ENCODE data around the gene SMIM12.

The SMIM12 gene, protein sequence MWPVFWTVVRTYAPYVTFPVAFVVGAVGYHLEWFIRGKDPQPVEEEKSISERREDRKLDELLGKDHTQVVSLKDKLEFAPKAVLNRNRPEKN

DNA sequence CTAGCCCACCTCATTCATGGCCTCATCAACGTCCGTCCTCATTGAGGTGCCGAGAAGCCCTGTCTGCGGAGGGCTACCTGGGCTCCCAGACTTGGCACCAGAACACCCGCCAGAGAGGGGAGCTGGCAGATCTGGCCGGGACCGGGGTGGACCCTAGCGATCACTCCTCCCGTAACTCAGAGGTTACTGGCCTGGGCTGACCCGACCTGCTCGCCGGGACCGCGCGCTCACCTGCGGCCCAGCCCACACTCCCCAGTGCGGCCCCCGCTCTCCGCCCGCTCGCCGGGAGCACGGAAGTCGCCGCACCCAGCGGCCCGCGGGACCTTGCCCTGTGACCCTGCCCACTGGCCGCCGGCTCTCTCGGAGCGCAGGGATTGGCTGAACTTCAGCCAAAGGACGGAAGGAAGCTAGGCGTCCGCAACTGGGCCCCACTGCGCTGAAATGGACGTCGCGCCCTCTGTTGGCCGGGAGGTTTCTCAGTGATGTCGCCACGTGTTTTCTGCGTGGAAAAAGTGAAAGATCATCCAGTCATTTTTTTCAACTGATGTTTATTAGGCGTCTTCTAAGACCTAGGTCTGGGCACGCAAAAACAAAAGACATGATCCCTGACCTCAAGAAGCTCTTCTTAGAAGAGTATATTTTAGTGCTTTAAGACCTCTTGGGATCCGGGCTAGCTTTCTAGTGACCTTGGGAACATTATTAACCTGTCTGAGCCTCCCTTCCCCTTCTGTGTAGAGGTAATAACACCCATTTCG, at the start of gene SMIM12:
TSS of gene SMIM12 (minus strand) at position 304 of the 755 bp plus-strand sequence. CDS start 3,772 bp downstream, outside the sequence.
- TF ChIP-seq, protein P1, sequence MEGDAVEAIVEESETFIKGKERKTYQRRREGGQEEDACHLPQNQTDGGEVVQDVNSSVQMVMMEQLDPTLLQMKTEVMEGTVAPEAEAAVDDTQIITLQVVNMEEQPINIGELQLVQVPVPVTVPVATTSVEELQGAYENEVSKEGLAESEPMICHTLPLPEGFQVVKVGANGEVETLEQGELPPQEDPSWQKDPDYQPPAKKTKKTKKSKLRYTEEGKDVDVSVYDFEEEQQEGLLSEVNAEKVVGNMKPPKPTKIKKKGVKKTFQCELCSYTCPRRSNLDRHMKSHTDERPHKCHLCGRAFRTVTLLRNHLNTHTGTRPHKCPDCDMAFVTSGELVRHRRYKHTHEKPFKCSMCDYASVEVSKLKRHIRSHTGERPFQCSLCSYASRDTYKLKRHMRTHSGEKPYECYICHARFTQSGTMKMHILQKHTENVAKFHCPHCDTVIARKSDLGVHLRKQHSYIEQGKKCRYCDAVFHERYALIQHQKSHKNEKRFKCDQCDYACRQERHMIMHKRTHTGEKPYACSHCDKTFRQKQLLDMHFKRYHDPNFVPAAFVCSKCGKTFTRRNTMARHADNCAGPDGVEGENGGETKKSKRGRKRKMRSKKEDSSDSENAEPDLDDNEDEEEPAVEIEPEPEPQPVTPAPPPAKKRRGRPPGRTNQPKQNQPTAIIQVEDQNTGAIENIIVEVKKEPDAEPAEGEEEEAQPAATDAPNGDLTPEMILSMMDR (IDR thresholded peaks at IDR 0.05; ENCODE audit: low read depth, low read length, missing control alignments): peak; percentile 84
- H3K4me3 ChIP-seq (replicated peaks; ENCODE audit: low read depth, low read length): peak within 1 kb of the TSS; percentile 100
- DNase-seq (ENCODE audit: extremely low read depth, low read depth): peak; percentile 80

DNA sequence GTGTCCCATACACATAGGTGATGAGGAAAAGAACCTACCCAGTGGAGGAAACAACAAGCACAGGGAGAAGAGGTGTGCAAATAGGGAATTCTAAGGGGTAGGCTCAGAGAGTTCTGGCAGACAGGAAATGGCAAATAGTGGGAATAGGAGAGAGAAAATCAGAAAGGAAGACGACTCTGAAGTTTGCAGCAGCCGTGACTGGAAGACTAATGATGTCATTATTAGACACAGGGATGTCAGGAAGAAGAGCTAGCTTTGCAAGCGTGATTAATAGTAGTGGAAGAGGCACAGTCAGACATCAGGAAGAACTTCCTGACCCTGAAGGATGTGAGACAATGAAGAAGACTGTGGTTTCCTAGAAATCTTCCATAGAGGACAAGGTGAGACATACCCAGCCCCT, 48.8 kb upstream of the SMIM12 start:
- TF ChIP-seq, protein P1 (IDR thresholded peaks at IDR 0.05; ENCODE audit: low read depth, low read length, missing control alignments): no peak
- no peak overlapping the region for H3K4me3 ChIP-seq (replicated peaks; ENCODE audit: low read depth, low read length)
- DNase-seq (ENCODE audit: extremely low read depth, low read depth): no peak

DNA sequence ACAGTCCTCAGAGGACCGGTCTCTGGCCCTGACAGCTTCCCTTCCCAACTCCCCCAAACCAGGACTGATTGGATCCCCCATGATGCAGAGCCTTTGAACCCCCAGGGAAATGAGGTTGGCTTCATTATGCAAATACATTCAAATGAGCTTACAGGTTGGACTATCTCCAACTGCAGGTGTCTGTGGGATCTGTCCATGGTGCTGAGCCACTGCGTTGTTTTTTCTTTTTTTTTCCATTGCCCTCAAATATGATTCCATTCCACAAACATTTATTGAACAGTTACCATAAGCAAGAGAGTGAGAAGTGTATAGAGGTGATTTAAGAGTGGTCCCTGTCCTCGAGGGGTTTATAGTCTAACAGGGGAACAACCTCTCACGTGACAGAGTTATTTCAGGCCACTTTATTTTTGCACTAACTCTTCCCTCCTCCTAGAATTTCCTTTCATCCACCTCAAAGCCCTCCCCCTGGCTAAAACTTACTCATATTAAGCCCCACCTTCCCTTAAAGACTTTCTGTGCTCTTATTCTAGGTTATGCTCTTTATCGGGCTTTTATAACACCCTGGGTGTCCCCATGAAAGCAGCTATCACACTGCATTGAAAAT, 48.0 kb upstream of the SMIM12 start:
- no peak for DNase-seq (ENCODE audit: extremely low read depth, low read depth)
- TF ChIP-seq, protein P1 (IDR thresholded peaks at IDR 0.05; ENCODE audit: low read depth, low read length, missing control alignments): no peak
- no peak overlapping the region for H3K4me3 ChIP-seq (replicated peaks; ENCODE audit: low read depth, low read length)

DNA sequence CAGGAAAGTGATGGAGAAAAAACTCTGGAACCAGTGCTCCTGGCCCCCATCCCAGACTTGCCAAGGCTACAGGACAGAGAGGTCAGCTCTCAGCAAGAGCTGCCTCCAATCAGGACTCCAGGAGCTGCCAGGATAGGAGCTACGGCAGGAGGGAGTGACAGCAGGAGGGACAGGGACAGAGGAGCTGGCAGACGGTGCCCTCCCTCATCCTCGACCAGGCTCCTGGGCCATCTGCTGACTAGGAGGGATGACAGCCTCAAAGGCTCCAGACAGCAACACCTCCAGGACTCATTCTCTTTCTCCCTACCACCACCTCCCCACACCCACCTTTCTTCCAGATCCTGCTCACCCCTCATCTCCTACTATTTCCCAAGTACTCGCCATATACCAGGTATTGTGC, 47.2 kb upstream of the SMIM12 start:
- DNase-seq (ENCODE audit: extremely low read depth, low read depth): no peak
- no peak overlapping the region for H3K4me3 ChIP-seq (replicated peaks; ENCODE audit: low read depth, low read length)
- TF ChIP-seq, protein P1 (IDR thresholded peaks at IDR 0.05; ENCODE audit: low read depth, low read length, missing control alignments): no peak

DNA sequence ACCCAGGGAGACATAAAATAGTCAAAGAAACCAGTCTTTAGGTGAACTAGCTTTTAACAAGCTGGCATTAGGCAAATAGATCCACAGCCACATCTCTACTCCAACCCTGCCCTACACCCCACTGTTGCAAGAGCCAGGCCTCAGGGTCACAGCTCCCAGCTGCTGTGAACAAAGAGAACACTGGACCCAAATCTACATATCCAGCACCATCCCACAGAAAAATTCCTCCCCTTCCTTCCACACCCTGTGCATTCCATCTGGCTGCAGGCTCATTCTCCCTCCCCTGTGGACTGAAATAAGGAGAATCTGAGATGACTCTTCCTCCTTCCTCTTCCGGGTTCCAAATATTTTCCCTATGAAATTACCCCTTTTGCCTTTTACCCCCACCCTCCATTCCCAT, 46.7 kb upstream of the SMIM12 start:
- no peak for DNase-seq (ENCODE audit: extremely low read depth, low read depth)
- TF ChIP-seq, protein P1 (IDR thresholded peaks at IDR 0.05; ENCODE audit: low read depth, low read length, missing control alignments): no peak
- no peak overlapping the region for H3K4me3 ChIP-seq (replicated peaks; ENCODE audit: low read depth, low read length)

DNA sequence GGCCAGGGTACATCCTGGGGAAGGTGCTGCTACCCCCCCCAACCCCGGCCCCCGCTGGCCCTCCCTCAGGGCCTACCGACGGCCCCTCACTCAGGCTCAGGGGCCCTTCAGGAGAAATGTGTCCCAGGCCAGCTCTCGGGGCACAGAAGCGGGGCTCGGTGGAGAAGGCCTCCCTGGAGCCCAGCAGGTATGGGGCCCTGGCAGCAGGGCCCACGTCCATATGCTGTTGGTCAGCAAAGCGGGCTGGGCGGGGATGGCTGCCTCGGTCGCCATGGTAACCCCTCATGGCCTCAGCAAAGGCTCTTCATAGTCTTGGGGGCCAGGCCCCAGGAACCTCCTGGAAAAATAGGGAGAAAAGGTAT, 45.5 kb upstream of the SMIM12 start:
- DNase-seq (ENCODE audit: extremely low read depth, low read depth): no peak
- TF ChIP-seq, protein P1 (IDR thresholded peaks at IDR 0.05; ENCODE audit: low read depth, low read length, missing control alignments): no peak
- no peak overlapping the region for H3K4me3 ChIP-seq (replicated peaks; ENCODE audit: low read depth, low read length)

Measured in HFF-Myc (cell line).